Forelimb muscle (tissue), 1 donor: ENCODE measurements around the gene C5AR1. TPM values are rescaled to one million over a fixed set of nuclear protein-coding genes. Genes with fewer than 3 reads are reported as not detected.
"Not testable (repeated sequence)": the region's sequence is repeated elsewhere in the genome, so short reads cannot be mapped to it uniquely, and the experiment has no call there.

Source experiments
- DNase-seq: peaks from one replicate; pipeline ENCODE4 v3.0.0-alpha.2; 2013; ENCODE audit warnings: low read depth
- polyA plus RNA-seq: library from polyadenylated mRNA; unstranded; fragments of 120-200 nt; gene quantifications from one replicate; pipeline ENCODE4 v1.2.1, GENCODE V29; 2013; ENCODE audit not compliant: insufficient read length

The C5AR1 gene
- 1.6 TPM for polyA plus RNA-seq

GRCh38 chr19:47309608-47310007, at the start of gene C5AR1:
Gene C5AR1, plus strand, starts transcription at chr19:47309861. Its CDS starts 35 bp downstream, at chr19:47309896.
- no peak for DNase-seq

GRCh38 chr19:47260476-47260875, 49.2 kb upstream of the C5AR1 start:
- no peak for DNase-seq

GRCh38 chr19:47261946-47262793, 47.5 kb upstream of the C5AR1 start:
- not testable (repeated sequence) for DNase-seq

- DNase-seq: no peak
Observed at GRCh38 chr19:47264629-47265028, 45.0 kb upstream of the C5AR1 start.

GRCh38 chr19:47266401-47266941, 43.2 kb upstream of the C5AR1 start:
- DNase-seq: no peak

GRCh38 chr19:47267350-47267759, 42.3 kb upstream of the C5AR1 start:
- DNase-seq: no peak

- no peak for DNase-seq
Observed at GRCh38 chr19:47268028-47268427, 41.6 kb upstream of the C5AR1 start.

GRCh38 chr19:47269596-47269995, 40.1 kb upstream of the C5AR1 start:
- no peak for DNase-seq

GRCh38 chr19:47270408-47270807, 39.3 kb upstream of the C5AR1 start:
- DNase-seq: no peak

GRCh38 chr19:47271949-47272348, 37.7 kb upstream of the C5AR1 start:
- no peak for DNase-seq

GRCh38 chr19:47272448-47273312, 37.0 kb upstream of the C5AR1 start:
- DNase-seq: no peak

GRCh38 chr19:47273313-47274070, 36.2 kb upstream of the C5AR1 start:
- DNase-seq: peak; percentile 86

- DNase-seq: no peak
Observed at GRCh38 chr19:47274071-47274890, 35.4 kb upstream of the C5AR1 start, which contains the start of gene INAFM1. Gene INAFM1, plus strand, starts transcription at chr19:47274885. Its CDS starts 35 bp downstream, at chr19:47274920.

- no peak for DNase-seq
Observed at GRCh38 chr19:47274891-47275761, 34.5 kb upstream of the C5AR1 start.

GRCh38 chr19:47275791-47276461, 33.7 kb upstream of the C5AR1 start:
- no peak for DNase-seq

GRCh38 chr19:47276513-47276912, 33.1 kb upstream of the C5AR1 start:
- not testable (repeated sequence) for DNase-seq

GRCh38 chr19:47280183-47280797, 29.4 kb upstream of the C5AR1 start:
- no peak for DNase-seq

GRCh38 chr19:47283405-47284059, 26.1 kb upstream of the C5AR1 start:
- no peak for DNase-seq
